Epithelial cell of proximal tubule (primary cell): ENCODE data around the gene WNT2. TPM values are rescaled to one million over a fixed set of nuclear protein-coding genes. Genes with fewer than 3 reads are reported as not detected.

Experiments used
- DNase-seq: peaks from one replicate; pipeline ENCODE4 v3.0.0-alpha.2; 2011; ENCODE audit warnings: low read depth
- H3K4me3 ChIP-seq: 2 replicates; pipeline ENCODE4 v1.5.1; 2011; ENCODE audit warnings: low read depth, mild to moderate bottlenecking, low read length
- total RNA-seq: library from RNA; depleted of rRNA; stranded (reverse); fragments of >200 nt; gene quantifications from 2 replicates; pipeline ENCODE4 v1.2.3, GENCODE V29; 2015
- TF ChIP-seq, protein P1 (sequence below): conservative IDR thresholded peaks from 2 replicates; pipeline ENCODE4 v1.5.1; 2012; ENCODE audit warnings: low read depth, mild to moderate bottlenecking, low read length

WNT2 gene
- total RNA-seq, 1 donor from 2014 or later, result not detected

DNA sequence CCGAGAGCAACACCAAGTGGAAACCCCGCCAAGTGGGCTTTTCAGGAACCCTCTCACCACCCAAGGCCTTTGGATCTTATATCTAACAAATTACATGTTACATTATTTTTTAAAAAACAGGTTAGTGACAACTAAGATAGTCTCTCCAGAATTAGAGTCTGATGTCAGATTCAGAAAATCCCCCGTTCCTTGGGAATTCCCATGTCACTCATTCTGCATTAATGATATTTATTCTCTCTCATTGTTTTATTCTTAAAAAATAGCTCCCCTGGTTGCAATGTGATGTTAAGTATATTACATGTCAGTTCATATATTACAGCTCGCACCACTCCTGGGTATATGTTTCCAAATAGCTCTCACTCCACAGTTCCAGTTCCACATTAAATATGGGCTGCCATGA, 81.8 kb downstream of the WNT2 start:
- H3K4me3 ChIP-seq, result no peak overlapping the region
- TF ChIP-seq, protein P1, sequence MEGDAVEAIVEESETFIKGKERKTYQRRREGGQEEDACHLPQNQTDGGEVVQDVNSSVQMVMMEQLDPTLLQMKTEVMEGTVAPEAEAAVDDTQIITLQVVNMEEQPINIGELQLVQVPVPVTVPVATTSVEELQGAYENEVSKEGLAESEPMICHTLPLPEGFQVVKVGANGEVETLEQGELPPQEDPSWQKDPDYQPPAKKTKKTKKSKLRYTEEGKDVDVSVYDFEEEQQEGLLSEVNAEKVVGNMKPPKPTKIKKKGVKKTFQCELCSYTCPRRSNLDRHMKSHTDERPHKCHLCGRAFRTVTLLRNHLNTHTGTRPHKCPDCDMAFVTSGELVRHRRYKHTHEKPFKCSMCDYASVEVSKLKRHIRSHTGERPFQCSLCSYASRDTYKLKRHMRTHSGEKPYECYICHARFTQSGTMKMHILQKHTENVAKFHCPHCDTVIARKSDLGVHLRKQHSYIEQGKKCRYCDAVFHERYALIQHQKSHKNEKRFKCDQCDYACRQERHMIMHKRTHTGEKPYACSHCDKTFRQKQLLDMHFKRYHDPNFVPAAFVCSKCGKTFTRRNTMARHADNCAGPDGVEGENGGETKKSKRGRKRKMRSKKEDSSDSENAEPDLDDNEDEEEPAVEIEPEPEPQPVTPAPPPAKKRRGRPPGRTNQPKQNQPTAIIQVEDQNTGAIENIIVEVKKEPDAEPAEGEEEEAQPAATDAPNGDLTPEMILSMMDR, result no peak
- no peak for DNase-seq

DNA sequence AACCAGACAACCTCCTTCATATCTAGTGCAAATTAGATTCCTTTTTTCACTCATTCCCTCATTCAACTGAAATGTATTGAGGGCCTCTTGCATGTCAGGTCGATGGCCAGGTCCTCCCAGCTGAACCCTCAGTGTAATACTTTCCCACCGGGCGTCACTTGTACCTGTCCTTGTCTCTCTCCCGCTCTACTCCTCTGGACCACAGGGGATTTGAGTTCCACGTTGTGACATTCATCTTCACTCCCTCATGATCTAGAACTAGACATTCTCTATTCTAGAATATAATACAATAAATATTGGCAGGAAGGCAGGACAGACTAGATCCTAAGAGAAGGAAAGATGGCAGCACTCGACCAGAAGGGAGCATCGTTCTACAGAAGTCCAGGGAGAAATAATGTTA, 83.9 kb downstream of the WNT2 start:
- H3K4me3 ChIP-seq, result no peak overlapping the region
- TF ChIP-seq, protein P1, result no peak
- DNase-seq, result no peak

GRCh38 chr7:117238472-117238871, 84.4 kb downstream of the WNT2 start:
- no peak overlapping the region for H3K4me3 ChIP-seq
- DNase-seq, result no peak
- TF ChIP-seq, protein P1, result no peak

- TF ChIP-seq, protein P1, result no peak
- no peak for DNase-seq
- H3K4me3 ChIP-seq, result no peak overlapping the region
These were observed 85.2 kb downstream of the WNT2 start for GRCh38 chr7:117237646-117238045.

DNA sequence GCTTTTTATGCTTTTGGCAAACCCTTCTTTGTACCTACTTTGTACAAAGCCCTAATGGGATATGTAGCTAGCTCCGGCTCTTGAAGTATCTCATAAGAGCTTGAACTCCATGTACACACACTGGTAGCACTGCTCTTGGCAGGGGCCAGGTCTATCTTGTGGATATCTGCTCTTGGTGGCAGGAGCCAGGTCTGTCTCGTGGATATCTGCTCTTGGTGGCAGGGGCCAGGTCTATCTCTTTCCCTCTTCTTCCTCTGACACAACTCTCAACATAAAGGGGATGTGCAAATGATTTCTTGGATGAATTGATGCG, 91.9 kb downstream of the WNT2 start:
- no peak for DNase-seq
- no peak overlapping the region for H3K4me3 ChIP-seq
- TF ChIP-seq, protein P1, result no peak

DNA sequence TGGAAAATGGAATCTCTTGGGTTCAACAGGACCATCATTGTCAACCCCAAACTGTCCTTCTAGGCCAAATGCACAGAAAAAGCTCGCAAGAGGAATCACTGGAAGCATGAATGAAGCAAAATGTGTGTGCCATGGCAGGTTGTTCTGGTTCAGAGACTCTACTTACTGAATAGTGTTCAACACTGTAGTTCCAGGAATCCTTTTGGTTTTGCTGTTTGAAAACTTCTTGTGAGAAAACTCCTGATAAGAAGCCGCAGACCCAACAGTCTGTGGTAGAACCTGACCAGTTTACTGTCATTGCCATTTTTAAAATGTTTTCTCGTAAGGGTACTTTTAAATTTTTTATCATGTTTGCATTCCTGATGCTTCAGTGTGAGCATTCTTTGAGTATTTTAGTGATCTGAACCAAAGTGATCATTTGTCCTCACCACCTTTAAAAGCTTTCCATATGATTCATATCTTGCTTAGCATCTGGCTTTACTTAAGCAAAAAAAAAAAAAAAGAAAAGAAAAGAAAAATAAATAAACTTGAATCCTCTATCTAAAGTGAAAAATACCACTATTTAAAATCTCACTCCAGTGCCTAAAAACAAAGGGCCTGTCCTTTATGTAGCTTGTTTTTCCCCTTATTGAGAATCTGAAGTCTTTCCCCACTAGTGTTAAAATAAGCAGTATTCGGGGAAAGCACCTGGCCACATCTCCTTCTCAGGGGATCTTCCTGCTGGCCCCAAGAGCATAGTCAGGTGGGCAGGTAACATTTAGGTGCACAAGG, 92.4 kb downstream of the WNT2 start:
- TF ChIP-seq, protein P1, result no peak
- DNase-seq, result no peak
- no peak overlapping the region for H3K4me3 ChIP-seq

DNA sequence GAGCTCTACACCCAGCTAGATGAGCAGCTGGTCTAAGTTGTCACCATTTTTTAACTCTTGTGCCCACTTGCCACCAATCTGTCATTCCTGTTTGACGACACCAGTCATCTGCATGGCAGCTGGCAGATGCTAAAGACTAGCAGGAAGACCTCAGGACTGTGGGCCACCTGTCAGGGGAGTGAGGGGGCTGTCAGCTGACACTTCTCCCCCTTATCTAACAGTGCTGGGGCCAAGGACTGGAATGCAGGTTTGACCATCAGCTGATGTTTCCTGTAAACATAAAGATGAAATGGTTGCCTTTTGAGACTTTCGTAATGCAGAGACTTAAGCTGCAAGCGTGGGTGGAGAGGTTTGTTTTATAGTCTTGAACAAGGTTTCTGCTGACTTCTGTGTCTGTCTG, 93.5 kb downstream of the WNT2 start:
- TF ChIP-seq, protein P1, result no peak
- no peak for DNase-seq
- H3K4me3 ChIP-seq, result no peak overlapping the region
